ENCODE data around the gene EXOC4.

- no peak for TF ChIP-seq GATA3 (IDR thresholded peaks at IDR 0.05; ENCODE audit: low read depth, low read length)
- no peak for TF ChIP-seq GATA2 (IDR thresholded peaks at IDR 0.05; ENCODE audit: low read depth, low read length)
Measured at GRCh38 chr7:133794479-133794878, 541.6 kb downstream of the EXOC4 start.

Measured in SH-SY5Y (cell line).